CD4-positive, alpha-beta T cell (primary cell): Measurements from ENCODE around the gene NVL. TPM values are rescaled to one million over a fixed set of nuclear protein-coding genes. Genes with fewer than 3 reads are reported as not detected.
"Not testable (repeated sequence)": the region's sequence is repeated elsewhere in the genome, so short reads cannot be mapped to it uniquely, and the experiment has no call there.

Source experiments
- ATAC-seq: fragments of 200-7000 bp; cut with Tn5 transposase; one replicate; pipeline ENCODE4 v1.10.0; 2022; ENCODE audit warnings: mild to moderate bottlenecking; ENCODE audit not compliant: poor library complexity
- CTCF ChIA-PET: fragments of 350-600 bp; sonication (Branson Sonifier 250); formaldehyde crosslinking; loops from one replicate; lab custom pipeline; 2021; ENCODE audit warnings: antibody characterized with exemption, inconsistent platforms; lab: Charles Lee
- POLR2A ChIA-PET: fragments of 350-600 bp; sonication (Branson Sonifier 250); formaldehyde crosslinking; loops from one replicate; lab custom pipeline; 2021; ENCODE audit warnings: antibody characterized with exemption, inconsistent platforms; lab: Charles Lee
- DNase-seq, 14 experiments: peaks; one replicate each; pipeline ENCODE4 v3.0.0-alpha.2; 2013 to 2020; ENCODE audit warnings: mixed read lengths in 2 of 14
- H3K27ac ChIP-seq, 2 donors: one replicate each; pipeline versions ENCODE4 v1.5.1 to v1.7.0; 2013; ENCODE audit warnings: low read length in 2 of 2, low read depth in 1 of 2, mild to moderate bottlenecking in 1 of 2
- H3K27me3 ChIP-seq, 2 experiments: 1 replicate in 1 of 2; 2 replicates in 1 of 2; pipeline versions ENCODE4 v1.6.1 to v1.7.0; 2013; ENCODE audit warnings: low read length in 2 of 2, control low read depth in 1 of 2, mild to moderate bottlenecking in 1 of 2, moderate library complexity in 1 of 2; ENCODE audit not compliant: insufficient read depth in 2 of 2, control insufficient read depth in 1 of 2
- H3K36me3 ChIP-seq: one replicate; pipeline ENCODE4 v1.6.1; 2013; ENCODE audit warnings: low read length, control low read depth; ENCODE audit not compliant: insufficient read depth
- H3K4me1 ChIP-seq: one replicate; pipeline ENCODE4 v1.6.1; 2013; ENCODE audit warnings: low read length, control low read depth; ENCODE audit not compliant: insufficient read depth
- H3K4me3 ChIP-seq: one replicate; pipeline ENCODE4 v1.5.1; 2013; ENCODE audit warnings: mild to moderate bottlenecking, low read length, moderate library complexity
- H3K9me3 ChIP-seq, 2 experiments: 1 replicate in 1 of 2; 2 replicates in 1 of 2; pipeline versions ENCODE4 v1.6.1 to v1.7.0; 2013; ENCODE audit warnings: low read length in 2 of 2, mild to moderate bottlenecking in 2 of 2, control low read depth in 1 of 2, moderate library complexity in 1 of 2; ENCODE audit not compliant: control insufficient read depth in 1 of 2, insufficient read depth in 1 of 2
- H3K27ac Mint-ChIP-seq: one replicate; pipeline ENCODE4 v1.8.0; 2020; ENCODE audit warnings: mixed read lengths
- H3K27me3 Mint-ChIP-seq: one replicate; pipeline ENCODE4 v1.8.0; 2021; ENCODE audit warnings: mixed read lengths
- H3K36me3 Mint-ChIP-seq: one replicate; pipeline ENCODE4 v1.8.0; 2021; ENCODE audit warnings: low read depth, mixed read lengths
- H3K4me1 Mint-ChIP-seq: one replicate; pipeline ENCODE4 v1.8.0; 2021; ENCODE audit warnings: low read depth, mixed read lengths
- H3K4me3 Mint-ChIP-seq: one replicate; pipeline ENCODE4 v1.8.0; 2020; ENCODE audit warnings: mild to moderate bottlenecking, mixed read lengths
- H3K9me3 Mint-ChIP-seq: one replicate; pipeline ENCODE4 v1.8.0; 2020; ENCODE audit warnings: mixed read lengths
- intact Hi-C, 2 experiments: fragments of 100-400 bp; cut with DNase I in 1 of 2; cut with micrococcal nuclease in 1 of 2; formaldehyde crosslinking; loops; one replicate each; pipeline versions ENCODE4 v1.15.1 to v1.9.0; 2023 to 2025; cut with DNase I, micrococcal nuclease
- total RNA-seq, 174 experiments: library from RNA in 2 of 174; stranded (reverse) in 2 of 174; gene quantifications; one replicate each; pipeline ENCODE4 v1.2.3 and lab custom pipeline; 2021 to 2026
- TF ChIP-seq, protein P1 (sequence below): fragments of 200-600 bp; IDR thresholded peaks from one replicate; pipeline ENCODE4 v1.8.0; 2022; ENCODE audit warnings: antibody characterized with exemption, mild to moderate bottlenecking

Gene NVL
- total RNA-seq, 2 experiments from 2014 or later = 14.9 to 18.5 TPM

DNA sequence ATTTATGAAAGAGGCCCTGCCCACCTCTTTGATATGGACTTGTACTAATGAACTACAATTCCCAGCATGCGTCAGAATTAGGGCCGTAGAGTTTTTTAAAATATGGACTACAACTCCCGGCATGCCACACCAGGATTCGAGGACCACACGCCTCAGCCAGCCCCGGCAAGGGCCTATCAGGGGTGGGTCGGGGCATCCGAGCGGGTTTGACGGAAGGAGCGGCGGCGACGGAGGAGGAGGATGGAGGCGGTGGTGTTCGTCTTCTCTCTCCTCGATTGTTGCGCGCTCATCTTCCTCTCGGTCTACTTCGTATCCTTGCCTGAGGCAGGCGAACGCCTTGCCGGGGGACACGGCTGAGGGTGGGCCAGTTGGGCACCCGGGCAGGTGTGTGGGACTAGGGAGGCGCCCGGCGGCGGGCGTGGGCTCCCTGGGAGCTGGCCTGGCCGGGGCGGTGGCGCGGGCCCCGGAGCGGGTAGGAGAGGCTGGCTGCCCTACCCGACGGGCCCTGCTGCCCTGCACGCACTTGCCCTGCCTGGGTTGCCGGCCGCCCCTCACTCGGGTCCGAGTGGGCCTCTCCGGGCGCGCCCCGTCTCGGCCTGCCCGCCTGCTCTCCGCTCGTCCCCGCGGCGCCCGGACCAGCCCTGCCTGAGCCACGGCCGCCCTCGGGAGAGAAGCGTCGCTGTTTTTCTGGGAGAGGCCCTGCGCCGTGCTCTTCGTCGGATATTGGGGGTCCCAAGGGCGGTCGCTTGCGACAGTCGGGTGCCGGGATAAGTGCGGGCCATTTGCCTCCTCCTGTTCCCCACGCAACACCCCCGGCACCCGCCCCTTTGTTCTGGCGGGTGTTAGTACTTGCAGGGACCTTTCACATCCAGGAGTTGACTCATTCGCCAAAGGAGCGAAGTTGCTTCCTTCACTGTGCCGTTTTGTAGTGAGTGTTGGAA lies 27.0 kb upstream of the NVL start, which contains the start of gene CNIH4:
TSS of gene CNIH4 (plus strand) at position 195 of the 941 bp plus-strand sequence. CDS start at position 241, 46 bp downstream.
- ATAC-seq (peak; percentile 99), DNase-seq (peak; percentile 83 to 97 (median 88))
- H3K4me1 ChIP-seq = peaks cover 40% of the 10 kb centered on the region
- Mint-ChIP-seq H3K27ac (peak within 1 kb of the TSS; percentile 80), H3K4me1 (peaks cover 45% of the 10 kb centered on the region), H3K9me3 (no peaks in the 10 kb centered on the region), H3K27me3 (no peaks in the 10 kb centered on the region), H3K36me3 (peaks cover 19% of the 10 kb centered on the region), H3K4me3 (peak within 1 kb of the TSS; percentile 99)
- H3K27me3 ChIP-seq = no peaks in the 10 kb centered on the region
- H3K9me3 ChIP-seq = no peaks in the 10 kb centered on the region
- H3K4me3 ChIP-seq = peak within 1 kb of the TSS; percentile 80
- ChIA-PET CTCF (interaction anchor here (1.0 to 1.1 kb wide), 2 partner anchors 23 to 101 kb away, joined by 3 read pairs; no protein-coding TSS in a partner anchor), POLR2A (interaction anchor here (0.6 to 2.0 kb wide), 13 partner anchors 11 to 175 kb away, joined by 3 to 9 read pairs (median 5); partner anchors contain the start of genes DEGS1, NVL and WDR26)
- H3K27ac ChIP-seq = peak within 1 kb of the TSS; percentile 56 to 72
- H3K36me3 ChIP-seq = peaks cover 5% of the 10 kb centered on the region
- intact Hi-C loops = loop anchor here (1.0 to 10.0 kb wide), 5 partner anchors 26 to 512 kb away; partner anchors contain the start of gene TP53BP2 (in 1 of the 2)
- TF ChIP-seq, protein P1, sequence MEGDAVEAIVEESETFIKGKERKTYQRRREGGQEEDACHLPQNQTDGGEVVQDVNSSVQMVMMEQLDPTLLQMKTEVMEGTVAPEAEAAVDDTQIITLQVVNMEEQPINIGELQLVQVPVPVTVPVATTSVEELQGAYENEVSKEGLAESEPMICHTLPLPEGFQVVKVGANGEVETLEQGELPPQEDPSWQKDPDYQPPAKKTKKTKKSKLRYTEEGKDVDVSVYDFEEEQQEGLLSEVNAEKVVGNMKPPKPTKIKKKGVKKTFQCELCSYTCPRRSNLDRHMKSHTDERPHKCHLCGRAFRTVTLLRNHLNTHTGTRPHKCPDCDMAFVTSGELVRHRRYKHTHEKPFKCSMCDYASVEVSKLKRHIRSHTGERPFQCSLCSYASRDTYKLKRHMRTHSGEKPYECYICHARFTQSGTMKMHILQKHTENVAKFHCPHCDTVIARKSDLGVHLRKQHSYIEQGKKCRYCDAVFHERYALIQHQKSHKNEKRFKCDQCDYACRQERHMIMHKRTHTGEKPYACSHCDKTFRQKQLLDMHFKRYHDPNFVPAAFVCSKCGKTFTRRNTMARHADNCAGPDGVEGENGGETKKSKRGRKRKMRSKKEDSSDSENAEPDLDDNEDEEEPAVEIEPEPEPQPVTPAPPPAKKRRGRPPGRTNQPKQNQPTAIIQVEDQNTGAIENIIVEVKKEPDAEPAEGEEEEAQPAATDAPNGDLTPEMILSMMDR = no peak

DNA sequence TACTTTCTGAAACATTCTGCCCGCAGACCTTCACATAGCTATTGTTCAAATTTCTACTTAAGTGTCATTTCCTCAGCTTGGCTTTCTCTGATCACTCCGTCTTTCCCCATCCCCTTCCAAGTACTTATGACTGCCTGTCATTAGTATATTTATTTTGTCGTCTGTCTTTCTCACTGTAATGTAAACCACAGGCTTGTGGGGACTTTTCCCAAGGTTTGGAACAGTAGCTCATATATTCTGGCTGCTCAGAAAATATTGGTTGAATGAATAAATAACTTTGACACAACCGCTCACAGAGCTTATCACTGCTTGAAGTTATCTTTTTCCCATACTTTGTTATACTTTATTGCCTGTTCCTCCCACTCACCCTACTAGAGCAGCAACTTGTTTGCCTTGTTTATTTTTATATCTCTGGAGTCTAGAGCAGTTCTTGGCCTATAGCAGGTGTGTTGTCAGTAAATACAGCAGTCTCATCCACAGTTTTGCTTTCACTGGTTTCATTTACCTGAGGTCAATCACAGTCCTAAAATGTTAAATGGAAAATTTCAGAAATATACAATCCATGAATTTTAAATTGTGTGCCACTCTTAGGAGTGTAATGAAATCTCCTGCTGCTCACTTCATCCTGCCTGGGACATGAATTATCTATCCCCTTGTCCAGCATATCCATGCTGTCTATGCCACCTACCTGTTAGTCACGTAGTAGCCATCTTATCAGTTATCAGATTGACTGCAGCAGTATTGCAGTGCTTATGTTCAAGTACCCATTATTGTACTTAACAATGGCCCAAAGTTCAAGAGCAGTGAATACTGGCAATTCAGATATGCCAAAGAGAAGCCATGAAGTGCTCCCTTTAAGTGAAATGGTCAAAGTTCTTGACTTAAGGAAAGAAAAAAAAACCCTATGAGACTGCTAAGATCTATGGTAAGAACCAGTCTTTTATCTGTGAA lies 24.3 kb upstream of the NVL start:
- peak overlapping the region; percentile 15 for H3K4me3 Mint-ChIP-seq
- Histone ChIP-seq H3K4me3 (no peak overlapping the region), H3K4me1 (peaks cover 24% of the 10 kb centered on the region), H3K27me3 (no peaks in the 10 kb centered on the region), H3K27ac (no peak overlapping the region), H3K36me3 (peaks cover 3% of the 10 kb centered on the region), H3K9me3 (no peaks in the 10 kb centered on the region)
- DNase-seq (no peak), ATAC-seq (no peak)
- H3K4me1 Mint-ChIP-seq = peaks cover 31% of the 10 kb centered on the region
- H3K27me3 Mint-ChIP-seq = no peaks in the 10 kb centered on the region
- intact Hi-C loops = loop anchor here in 1 of 2 experiments (2.0 to 10.0 kb wide), 3 partner anchors 19 to 509 kb away; partner anchors contain the start of gene TP53BP2
- ChIA-PET POLR2A (no interaction called here), CTCF (no interaction called here)
- no peaks in the 10 kb centered on the region for H3K9me3 Mint-ChIP-seq
- no peak overlapping the region for H3K27ac Mint-ChIP-seq
- TF ChIP-seq, protein P1 = no peak
- peaks cover 16% of the 10 kb centered on the region for H3K36me3 Mint-ChIP-seq

DNA sequence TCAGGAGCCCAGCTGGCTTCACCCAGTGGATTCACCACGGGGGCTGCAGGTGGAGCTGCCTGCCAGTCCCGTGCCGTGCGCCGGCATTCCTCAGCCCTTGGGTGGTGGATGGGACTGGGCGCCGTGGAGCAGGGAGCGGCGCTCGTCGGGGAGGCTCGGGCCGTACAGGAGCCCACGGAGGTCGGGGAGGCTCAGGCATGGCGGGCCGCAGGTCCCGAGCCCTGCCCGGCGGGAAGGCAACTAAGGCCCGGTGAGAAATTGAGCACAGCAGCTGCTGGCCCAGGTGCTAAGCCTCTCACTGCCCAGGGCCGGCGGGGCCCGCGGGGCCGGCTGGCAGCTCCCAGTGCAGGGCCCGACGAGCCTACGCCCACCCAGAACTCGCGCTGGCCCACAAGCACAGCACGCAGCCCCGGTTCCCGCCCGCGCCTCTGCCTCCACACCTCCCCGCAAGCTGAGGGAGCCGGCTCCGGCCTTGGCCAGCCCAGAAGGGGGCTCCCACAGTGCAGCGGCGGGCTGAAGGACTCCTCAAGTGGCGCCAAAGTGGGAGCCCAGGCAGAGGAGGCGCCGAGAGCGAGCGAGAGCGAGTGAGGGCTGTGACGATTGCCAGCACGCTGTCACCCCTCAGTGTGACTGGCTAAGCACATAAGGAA lies 22.6 kb upstream of the NVL start:
- peaks cover 12% of the 10 kb centered on the region for H3K4me1 ChIP-seq
- H3K4me3 Mint-ChIP-seq, H3K27me3 ChIP-seq, H3K36me3 ChIP-seq, DNase-seq, H3K27ac Mint-ChIP-seq, H3K27me3 Mint-ChIP-seq, H3K9me3 Mint-ChIP-seq, H3K9me3 ChIP-seq, H3K27ac ChIP-seq, ATAC-seq, CTCF ChIA-PET, H3K4me3 ChIP-seq, H3K36me3 Mint-ChIP-seq, POLR2A ChIA-PET: not testable (repeated sequence)
- intact Hi-C loops = loop anchor here in 1 of 2 experiments (10.0 kb wide), 2 partner anchors 358 to 508 kb away; partner anchors contain the start of gene TP53BP2
- peaks cover 29% of the 10 kb centered on the region for H3K4me1 Mint-ChIP-seq

DNA sequence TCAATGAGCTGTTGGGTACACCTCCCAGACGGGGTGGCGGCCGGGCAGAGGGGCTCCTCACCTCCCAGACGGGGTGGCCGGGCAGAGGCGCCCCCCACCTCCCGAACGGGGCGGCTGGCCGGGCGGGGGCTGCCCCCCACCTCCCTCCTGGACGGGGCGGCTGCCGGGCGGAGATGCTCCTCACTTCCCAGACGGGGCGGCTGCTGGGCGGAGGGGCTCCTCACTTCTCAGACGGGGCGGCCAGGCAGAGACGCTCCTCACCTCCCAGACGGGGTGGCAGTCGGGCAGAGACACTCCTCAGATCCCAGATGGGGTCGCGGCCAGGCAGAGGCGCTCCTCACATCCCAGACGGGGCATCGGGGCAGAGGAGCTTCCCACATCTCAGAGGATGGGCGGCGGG lies 19.7 kb upstream of the NVL start:
- H3K36me3 ChIP-seq, ATAC-seq, CTCF ChIA-PET, DNase-seq, H3K27ac ChIP-seq, H3K4me3 ChIP-seq, H3K4me3 Mint-ChIP-seq, H3K27ac Mint-ChIP-seq, POLR2A ChIA-PET, H3K27me3 Mint-ChIP-seq, H3K9me3 ChIP-seq, H3K36me3 Mint-ChIP-seq, H3K9me3 Mint-ChIP-seq, H3K27me3 ChIP-seq, H3K4me1 ChIP-seq: not testable (repeated sequence)
- intact Hi-C loops = loop anchor here in 1 of 2 experiments (10.0 kb wide), 2 partner anchors 355 to 505 kb away; partner anchors contain the start of gene TP53BP2
- peaks cover 25% of the 10 kb centered on the region for H3K4me1 Mint-ChIP-seq
